GM18502 (cell line): ENCODE results near the gene SERPINE1.
A peak's percentile ranks its signal among the peaks of the same experiment; 100 is the strongest.
"Not testable (repeated sequence)": the region's sequence is repeated elsewhere in the genome, so short reads cannot be mapped to it uniquely, and the experiment has no call there.

Experiments
- ATAC-seq: cut with Tn5 transposase; IDR thresholded peaks from one replicate; pipeline ENCODE4 v1.9.1; 2021; ENCODE audit warnings: mild to moderate bottlenecking; ENCODE audit not compliant: unreplicated experiment, poor library complexity

The SERPINE1 gene

DNA sequence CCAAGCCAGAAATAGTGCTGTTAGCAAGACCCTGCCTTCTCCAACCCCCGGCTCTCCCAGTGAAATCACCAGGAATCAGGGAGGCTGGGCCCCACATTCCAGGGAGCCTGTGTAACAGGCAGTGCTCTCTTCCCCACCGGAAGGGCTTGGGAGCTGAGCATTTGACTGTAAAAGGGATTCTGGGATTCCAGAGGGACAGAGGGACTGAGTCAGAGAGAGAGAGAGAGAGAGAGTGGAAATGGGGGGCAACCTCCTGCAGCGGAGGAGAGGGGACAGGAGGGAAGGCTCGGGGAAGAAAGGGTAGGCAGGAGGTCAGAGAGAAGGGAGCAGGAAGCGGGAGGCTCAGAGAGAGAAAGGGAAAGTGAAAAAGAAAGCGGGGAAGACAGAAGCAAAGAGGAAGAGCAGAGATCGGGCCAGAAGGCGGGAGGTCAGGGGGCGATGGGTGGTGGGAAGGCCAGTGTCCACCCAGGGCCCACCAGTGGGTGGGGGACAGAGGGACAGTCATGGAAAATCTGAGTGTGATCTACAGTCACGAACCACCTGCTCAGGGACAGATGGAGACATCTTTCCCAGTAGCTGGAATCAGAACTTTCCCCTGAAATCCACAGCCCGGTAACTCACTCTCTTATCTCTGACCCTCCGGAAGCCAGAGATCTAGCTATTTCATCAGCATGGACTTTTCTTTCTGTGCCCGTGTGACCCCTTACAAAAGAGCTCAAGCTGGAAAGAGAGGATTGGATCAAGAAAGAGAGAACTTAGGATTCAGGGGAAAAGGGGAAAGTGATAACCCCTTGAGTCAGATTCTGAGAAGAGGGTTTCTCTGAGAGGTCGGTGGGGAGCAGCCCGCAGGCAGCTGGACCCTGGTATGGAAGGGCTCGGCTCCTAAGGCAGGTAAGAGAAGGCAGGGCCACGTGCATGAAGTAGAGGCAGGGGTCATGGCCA, 4.6 kb upstream of the SERPINE1 start:
- ATAC-seq, result no peak

DNA sequence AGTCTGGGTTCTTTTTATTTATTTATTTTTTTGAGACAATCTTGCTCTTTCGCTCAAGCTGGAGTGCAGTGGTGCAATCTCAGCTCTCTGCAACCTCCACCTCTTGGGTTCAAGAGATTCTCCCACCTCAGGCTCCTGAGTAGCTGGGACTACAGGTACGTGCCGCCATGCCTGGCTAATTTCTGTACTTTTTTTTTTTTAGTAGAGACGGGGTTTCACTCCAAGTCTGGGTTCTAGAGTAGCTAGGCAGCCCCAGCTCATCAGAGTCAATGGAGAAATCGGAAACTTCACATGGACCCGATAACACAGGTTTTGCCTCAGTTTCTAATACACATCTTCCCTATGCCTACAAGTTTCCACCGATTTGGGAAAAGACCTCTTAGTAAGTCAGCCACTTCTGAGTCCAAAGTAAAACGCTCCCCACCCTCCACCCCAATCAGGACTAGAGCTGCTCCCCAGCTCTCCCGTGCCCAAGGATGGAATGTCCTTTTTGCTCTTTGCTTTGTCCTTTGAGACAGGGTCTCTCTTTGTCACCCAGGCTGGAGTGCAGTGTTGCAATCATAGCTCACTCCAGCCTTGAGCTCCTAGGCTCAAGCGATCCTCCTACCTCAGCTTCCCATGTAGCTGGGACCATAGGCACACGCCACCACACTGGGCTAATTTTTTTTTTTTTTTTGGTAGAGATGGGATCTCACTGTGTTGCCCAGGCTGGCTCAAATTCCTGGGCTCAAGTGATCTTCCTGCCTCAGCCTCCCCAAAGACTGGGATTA, 3.8 kb upstream of the SERPINE1 start:
- ATAC-seq, result no peak

DNA sequence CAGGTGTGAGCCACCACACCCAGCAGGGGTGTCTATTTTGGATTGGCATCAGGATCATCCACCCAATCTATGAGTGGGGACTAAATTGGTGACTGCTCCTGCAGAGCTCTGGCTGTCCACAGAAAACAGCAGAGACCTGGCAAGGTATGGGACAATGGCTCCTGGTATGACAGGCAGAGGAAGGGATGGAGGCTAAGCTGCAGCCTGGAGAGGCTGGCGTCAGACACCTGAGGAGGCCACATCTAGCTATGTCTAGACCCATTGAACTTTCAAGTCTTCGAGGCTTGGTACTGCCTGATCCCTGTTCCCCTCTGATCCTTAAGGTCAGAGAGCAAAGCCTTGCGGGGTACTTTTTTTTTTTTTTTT, 3.2 kb upstream of the SERPINE1 start:
- ATAC-seq, result no peak

DNA sequence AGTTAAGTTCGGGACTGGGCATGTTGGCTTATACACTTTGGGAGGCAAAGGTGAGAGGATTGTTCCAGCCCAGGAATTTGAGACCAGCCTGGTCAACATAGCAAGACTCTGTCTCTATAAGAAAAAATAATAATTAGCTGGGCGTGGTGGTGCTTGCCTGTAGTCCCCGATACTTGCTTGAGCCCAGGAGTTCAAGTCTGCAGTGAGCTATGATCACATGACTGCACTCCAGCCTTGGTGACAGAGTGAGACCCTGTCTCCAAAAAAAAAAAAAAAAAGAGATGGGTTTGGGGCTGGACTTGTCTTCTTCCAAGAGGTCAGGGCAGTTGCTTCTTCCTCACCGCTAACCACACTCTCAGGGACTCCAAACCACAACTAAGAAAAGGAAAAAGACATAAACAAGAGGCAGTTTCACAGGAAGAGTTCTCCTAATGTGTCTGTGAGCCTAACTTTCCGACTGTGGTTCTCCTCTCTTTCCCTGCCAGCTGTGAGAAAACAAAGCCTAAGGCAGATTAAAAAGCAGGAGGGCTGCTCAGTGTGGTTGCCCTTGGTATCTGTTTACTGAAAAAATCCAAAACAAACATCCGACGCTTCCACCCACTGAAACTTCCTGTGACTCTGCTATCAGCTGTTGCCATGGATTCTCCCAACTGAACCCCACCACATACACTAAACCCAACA, 2.4 kb upstream of the SERPINE1 start:
- ATAC-seq, result no peak

DNA sequence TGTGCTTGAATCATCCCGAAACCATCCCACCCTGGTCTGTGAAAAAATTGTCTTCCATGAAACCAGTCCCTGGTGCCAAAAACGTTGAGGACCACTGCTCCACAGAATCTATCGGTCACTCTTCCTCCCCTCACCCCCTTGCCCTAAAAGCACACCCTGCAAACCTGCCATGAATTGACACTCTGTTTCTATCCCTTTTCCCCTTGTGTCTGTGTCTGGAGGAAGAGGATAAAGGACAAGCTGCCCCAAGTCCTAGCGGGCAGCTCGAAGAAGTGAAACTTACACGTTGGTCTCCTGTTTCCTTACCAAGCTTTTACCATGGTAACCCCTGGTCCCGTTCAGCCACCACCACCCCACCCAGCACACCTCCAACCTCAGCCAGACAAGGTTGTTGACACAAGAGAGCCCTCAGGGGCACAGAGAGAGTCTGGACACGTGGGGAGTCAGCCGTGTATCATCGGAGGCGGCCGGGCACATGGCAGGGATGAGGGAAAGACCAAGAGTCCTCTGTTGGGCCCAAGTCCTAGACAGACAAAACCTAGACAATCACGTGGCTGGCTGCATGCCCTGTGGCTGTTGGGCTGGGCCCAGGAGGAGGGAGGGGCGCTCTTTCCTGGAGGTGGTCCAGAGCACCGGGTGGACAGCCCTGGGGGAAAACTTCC, 784 bp upstream of the SERPINE1 start:
- no peak for ATAC-seq

DNA sequence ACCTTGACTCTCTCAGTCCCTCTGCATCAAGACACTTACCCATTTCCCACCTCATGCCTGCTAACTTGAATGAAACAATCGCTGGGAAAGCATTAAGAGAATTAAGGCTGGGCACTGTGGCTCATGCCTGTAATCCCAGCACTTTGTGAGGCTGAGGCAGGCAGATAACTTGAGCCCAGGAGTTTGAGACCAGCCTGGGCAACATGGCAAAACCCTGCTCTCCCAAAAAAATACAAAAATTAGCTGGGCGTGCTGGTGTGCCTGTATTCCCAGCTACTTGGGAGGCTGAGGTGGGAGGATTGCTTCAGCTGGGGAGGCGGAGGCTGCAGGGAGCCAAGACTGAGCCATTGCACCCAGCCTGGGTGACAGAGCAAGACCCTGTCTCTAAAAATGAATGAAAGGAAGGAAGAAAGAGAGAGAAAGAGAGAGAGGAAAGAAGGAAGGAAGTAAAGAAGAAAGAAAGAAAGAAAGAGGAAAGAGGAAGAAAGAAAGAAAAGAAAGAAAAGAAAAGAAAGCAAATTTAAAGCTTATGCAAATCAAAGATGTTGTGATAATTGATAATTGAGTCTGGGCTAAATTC, 646 bp downstream of the SERPINE1 start:
- ATAC-seq, result no peak

DNA sequence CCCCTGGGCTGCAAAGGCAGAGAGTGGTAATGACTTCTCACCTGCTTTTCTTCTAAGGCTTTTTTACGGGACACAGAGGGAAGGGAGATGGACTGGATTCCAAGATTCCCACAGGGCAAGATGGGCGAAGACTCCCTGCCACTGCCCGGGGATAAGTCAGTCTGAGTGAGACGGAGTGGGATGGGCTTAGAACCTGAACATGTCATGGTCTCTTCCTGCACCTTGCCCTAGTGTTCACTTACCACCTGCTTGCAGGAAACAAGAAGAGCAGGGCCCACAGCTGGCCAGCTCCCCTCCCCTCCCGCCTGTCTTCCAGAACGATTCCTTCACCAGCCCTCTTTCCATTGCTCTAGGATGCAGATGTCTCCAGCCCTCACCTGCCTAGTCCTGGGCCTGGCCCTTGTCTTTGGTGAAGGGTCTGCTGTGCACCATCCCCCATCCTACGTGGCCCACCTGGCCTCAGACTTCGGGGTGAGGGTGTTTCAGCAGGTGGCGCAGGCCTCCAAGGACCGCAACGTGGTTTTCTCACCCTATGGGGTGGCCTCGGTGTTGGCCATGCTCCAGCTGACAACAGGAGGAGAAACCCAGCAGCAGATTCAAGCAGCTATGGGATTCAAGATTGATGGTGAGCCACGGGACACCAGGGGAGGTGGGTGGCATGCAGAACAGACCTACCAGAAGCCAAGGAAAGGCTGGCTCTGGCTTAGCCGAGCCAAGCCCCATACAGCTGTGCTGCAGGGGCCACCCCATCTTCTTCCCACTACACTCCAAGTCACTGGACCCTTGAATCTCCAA, 1.3 kb downstream of the SERPINE1 start:
- no peak for ATAC-seq

DNA sequence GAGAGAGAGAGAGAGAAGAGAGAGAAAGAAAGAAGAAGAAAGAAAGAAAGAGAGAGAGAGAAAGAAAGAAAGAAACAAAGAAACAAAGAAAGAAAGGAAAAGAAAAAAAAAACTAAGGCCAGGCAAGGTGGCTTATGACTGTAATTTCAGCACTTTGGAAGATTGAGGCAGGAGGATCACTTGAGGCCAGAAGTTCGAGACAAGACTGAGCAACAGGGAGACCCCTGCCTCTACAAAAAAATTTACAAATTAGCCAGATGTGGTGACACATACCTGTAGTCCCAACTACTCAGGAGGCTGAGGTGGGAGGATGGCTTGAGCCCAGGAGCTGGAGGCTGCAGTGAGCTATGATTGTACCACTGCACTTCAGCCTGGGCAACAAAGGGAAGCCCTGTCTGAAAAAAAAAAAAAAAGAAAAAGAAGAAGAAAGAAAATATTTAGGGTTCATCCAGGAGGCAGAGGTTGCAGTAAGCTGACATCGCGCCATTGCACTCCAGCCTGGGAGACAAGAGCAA, 2.8 kb downstream of the SERPINE1 start:
- no peak for ATAC-seq

DNA sequence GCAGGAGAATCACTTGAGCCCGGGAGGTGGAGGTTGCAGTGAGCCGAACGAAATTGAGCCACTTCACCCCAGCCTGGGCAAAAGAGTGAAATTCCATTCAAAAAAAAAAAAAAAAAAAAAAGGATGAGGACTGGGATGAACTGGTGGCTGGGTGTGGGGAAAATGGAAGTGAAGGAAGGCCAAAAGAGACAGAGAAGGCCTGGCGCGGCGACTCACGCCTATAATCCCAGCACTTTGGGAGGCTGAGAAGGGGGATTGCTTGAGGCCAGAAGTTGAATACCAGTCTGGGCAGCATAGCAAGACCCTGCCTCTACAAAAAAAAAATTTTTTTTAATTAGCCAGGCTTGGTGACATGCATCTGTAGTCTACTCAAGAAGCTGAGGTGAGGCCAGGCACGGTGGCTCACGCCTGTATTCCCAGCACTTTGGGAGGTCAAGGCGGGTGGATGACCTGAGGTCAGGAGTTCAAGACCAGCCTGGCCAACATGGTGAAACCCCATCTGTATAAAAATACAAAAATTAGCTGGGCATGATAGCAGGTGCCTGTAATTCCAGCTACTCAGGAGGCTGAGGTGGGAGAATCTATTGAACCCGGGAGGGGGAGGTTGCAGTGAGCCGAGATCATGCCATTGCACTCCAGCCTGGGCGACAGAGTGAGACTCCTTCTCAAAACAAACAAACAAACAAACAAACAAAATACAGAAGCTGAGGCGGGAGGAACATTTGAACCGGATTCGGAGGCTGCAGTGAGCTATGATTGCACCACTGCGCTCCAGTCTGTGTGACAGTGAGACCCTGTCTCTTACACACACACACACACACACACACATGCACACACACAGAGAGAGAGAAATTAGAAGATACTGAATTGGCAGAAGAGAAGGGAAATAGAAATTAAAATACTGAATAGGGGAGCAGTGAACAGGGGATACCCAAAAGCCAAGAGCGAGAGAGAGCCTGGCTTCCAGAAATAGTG, 6.0 kb downstream of the SERPINE1 start:
- ATAC-seq, result not testable (repeated sequence)

DNA sequence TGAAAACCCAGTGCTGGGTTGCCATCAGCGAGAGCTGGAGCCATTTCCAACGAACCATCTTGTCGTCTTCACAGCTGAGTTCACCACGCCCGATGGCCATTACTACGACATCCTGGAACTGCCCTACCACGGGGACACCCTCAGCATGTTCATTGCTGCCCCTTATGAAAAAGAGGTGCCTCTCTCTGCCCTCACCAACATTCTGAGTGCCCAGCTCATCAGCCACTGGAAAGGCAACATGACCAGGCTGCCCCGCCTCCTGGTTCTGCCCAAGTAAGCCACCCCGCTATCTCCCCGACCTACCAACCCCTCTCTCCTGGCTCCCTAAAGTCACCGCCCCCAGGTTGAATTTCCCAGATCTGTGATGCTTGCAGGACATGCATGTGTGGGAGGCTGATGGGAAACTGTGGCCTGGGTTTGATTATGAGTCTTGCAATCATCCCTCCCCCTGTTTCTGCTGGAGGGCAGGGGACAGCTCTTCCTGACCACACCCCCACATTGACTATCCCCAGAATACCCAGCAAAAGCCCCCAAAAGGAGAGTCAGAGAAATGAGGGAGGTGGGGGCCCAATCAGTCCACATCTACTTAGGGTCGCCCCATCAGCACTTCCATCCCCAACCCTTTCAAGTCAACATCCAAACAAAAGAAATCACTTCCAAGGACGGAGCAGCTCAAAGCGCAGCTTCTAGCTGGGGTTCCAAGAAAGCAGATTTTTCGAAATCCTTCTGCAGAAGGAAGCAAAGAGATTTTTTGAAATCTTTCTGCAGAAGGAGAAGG, 6.9 kb downstream of the SERPINE1 start:
- ATAC-seq, result no peak

DNA sequence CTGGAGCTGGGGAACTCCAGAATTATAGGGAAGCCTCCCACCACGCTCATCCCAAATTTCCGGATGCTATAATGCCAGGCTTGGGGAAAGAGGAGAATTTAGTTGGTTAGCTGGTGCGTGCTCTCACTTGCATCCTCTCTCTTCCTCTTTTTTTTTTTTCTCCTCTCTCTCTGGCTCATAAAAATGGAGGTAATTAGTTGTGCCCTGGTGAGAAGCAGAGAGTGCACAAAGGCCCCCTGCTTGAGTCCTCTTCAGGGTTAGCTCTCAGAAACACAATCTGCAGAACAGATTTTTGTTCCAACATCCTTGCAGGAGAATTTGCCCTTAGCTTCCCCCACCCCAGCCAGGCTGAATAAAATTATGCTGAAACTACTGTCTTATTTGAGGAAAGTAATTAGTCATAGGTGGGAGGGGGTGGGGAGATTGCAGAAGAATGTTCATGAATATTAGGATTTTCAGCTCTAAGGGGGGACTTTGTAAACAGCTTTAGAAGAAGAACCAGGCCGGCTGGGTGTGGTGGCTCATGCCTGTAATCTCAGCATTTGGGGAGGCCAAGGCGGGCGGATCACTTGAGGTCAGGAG, 7.6 kb downstream of the SERPINE1 start:
- ATAC-seq, result no peak

DNA sequence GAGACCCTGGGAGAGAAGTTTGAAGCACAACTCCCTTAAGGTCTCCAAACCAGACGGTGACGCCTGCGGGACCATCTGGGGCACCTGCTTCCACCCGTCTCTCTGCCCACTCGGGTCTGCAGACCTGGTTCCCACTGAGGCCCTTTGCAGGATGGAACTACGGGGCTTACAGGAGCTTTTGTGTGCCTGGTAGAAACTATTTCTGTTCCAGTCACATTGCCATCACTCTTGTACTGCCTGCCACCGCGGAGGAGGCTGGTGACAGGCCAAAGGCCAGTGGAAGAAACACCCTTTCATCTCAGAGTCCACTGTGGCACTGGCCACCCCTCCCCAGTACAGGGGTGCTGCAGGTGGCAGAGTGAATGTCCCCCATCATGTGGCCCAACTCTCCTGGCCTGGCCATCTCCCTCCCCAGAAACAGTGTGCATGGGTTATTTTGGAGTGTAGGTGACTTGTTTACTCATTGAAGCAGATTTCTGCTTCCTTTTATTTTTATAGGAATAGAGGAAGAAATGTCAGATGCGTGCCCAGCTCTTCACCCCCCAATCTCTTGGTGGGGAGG, 10.8 kb downstream of the SERPINE1 start:
- no peak for ATAC-seq

DNA sequence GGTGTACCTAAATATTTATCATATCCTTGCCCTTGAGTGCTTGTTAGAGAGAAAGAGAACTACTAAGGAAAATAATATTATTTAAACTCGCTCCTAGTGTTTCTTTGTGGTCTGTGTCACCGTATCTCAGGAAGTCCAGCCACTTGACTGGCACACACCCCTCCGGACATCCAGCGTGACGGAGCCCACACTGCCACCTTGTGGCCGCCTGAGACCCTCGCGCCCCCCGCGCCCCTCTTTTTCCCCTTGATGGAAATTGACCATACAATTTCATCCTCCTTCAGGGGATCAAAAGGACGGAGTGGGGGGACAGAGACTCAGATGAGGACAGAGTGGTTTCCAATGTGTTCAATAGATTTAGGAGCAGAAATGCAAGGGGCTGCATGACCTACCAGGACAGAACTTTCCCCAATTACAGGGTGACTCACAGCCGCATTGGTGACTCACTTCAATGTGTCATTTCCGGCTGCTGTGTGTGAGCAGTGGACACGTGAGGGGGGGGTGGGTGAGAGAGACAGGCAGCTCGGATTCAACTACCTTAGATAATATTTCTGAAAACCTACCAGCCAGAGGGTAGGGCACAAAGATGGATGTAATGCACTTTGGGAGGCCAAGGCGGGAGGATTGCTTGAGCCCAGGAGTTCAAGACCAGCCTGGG, 11.4 kb downstream of the SERPINE1 start:
- peak; percentile 77 for ATAC-seq

DNA sequence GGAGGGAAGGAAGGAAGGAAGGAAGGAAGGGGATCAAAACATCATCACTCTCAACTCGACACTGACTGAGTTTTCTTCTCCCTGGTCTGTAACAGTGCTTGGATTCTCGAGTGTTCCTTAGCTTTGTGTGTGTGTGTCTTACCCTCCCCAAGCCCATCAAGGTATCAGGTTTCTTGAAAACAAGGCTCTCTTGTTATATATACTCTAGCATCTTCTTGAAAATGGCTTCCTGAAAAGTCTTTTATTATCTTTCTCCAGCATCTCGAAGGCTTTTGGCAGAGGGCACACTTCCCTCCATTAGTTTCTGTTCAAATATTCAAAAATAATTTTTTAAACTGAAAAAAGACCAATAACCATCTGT, 13.4 kb downstream of the SERPINE1 start:
- ATAC-seq, result no peak

DNA sequence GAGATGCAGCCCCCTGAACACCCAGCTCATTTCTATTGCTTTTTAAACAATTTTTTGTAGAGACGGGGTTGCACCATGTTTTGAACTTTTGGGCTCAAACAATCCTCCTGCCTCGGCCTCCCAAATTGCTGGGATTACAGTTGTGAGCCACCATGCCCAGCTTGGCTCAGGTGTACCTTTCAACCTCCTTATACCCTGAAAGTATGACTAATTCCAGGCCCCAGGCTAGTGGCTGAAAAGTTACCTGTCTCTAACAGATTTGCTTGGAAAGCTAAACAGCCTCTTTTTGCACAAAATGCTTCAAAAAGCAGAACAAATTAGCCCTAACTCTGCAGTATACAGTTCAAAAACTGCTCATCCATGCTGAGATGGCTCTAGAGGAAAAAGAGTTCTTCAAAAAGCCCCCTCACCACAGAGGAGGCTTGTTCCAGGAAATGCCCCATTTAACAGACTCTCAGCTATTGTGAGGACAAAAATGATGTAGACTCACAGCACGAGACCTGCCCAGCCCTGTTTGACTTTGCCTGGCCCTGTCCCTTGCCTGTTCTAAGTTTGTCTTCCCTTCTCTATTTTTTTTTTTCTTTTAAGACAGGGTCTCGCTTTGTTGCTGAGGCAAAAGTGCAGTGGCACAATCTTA, 14.0 kb downstream of the SERPINE1 start:
- no peak for ATAC-seq
